Cardiac septum (tissue), 1 donor: Measurements from ENCODE around the gene ZKSCAN1. TPM values are rescaled to one million over a fixed set of nuclear protein-coding genes. Genes with fewer than 3 reads are reported as not detected.

Experiments used
- DNase-seq: peaks from one replicate; pipeline ENCODE4 v3.0.0-alpha.2; 2020; ENCODE audit warnings: low spot score
- intact Hi-C: fragments of 100-400 bp; cut with DNase I; formaldehyde crosslinking; loops from one replicate; pipeline ENCODE4 v1.14.0; 2022
- total RNA-seq: library from RNA; stranded (reverse); fragmentation: NEBNext Ultra II Directional; extraction: Animal tissue kit (Norgen Biotek cat#: 25700); gene quantifications from one replicate; pipeline ENCODE4 v1.2.1, GENCODE V29; 2021
- donor health status: DM: no; HTN: no; CAD: no.

ZKSCAN1 gene
- total RNA-seq, 1 donor from 2014 or later, result 52.3 TPM

GRCh38 chr7:100066953-100067352 is 51.6 kb downstream of the ZKSCAN1 start:
- DNase-seq, result no peak
- intact Hi-C loops, result no loop called here

- no peak for DNase-seq
- intact Hi-C loops, result no loop called here
Observed at GRCh38 chr7:100069991-100070390, 54.6 kb downstream of the ZKSCAN1 start.

GRCh38 chr7:100071018-100071723 is 55.8 kb downstream of the ZKSCAN1 start:
- intact Hi-C loops, result no loop called here

GRCh38 chr7:100072462-100072861 is 57.1 kb downstream of the ZKSCAN1 start:
- intact Hi-C loops, result no loop called here

More at GRCh38 chr7:100071018-100071723, 55.8 kb downstream of the ZKSCAN1 start:
- no peak for DNase-seq

GRCh38 chr7:100074841-100075240 is 59.4 kb downstream of the ZKSCAN1 start:
- no peak for DNase-seq
- intact Hi-C loops, result no loop called here

More at GRCh38 chr7:100072462-100072861, 57.1 kb downstream of the ZKSCAN1 start:
- no peak for DNase-seq

GRCh38 chr7:100075418-100075817 is 60.0 kb downstream of the ZKSCAN1 start:
- DNase-seq, result no peak
- intact Hi-C loops, result no loop called here

GRCh38 chr7:100077205-100077604 is 61.8 kb downstream of the ZKSCAN1 start:
- intact Hi-C loops, result no loop called here
- DNase-seq, result no peak

GRCh38 chr7:100079024-100079560 is 63.7 kb downstream of the ZKSCAN1 start:
- no peak for DNase-seq
- intact Hi-C loops, result no loop called here

- no peak for DNase-seq
- intact Hi-C loops, result loop anchor here (5.0 to 10.0 kb wide), 2 partner anchors 84 to 166 kb away; partner anchors contain the start of gene TRIM4
Observed at GRCh38 chr7:100080907-100081534, 65.6 kb downstream of the ZKSCAN1 start.

GRCh38 chr7:100081535-100082102 is 66.2 kb downstream of the ZKSCAN1 start, which contains the start of gene ZNF3:
TSS of gene ZNF3 (minus strand) at chr7:100081723. CDS start at chr7:100077357, 4,366 bp downstream.
- intact Hi-C loops, result loop anchor here (5.0 to 10.0 kb wide), 2 partner anchors 84 to 167 kb away; partner anchors contain the start of gene TRIM4
- DNase-seq, result peak; percentile 99

- DNase-seq, result no peak
- intact Hi-C loops, result loop anchor here (5.0 to 10.0 kb wide), 2 partner anchors 86 to 168 kb away; partner anchors contain the start of gene TRIM4
Observed at GRCh38 chr7:100082978-100083377, 67.6 kb downstream of the ZKSCAN1 start.

- no peak for DNase-seq
- intact Hi-C loops, result loop anchor here (5.0 to 10.0 kb wide), 2 partner anchors 42 to 171 kb away; partner anchors contain the start of genes MBLAC1 and TRIM4
Observed at GRCh38 chr7:100085515-100085914, 70.1 kb downstream of the ZKSCAN1 start.

GRCh38 chr7:100087055-100087750 is 71.8 kb downstream of the ZKSCAN1 start:
- no peak for DNase-seq
- intact Hi-C loops, result loop anchor here (5.0 to 10.0 kb wide), 2 partner anchors 40 to 172 kb away; partner anchors contain the start of genes MBLAC1 and TRIM4

GRCh38 chr7:100088095-100088620 is 72.8 kb downstream of the ZKSCAN1 start:
- intact Hi-C loops, result loop anchor here (5.0 to 10.0 kb wide), 2 partner anchors 39 to 173 kb away; partner anchors contain the start of genes MBLAC1 and TRIM4
- no peak for DNase-seq

- DNase-seq, result peak; percentile 92
- intact Hi-C loops, result loop anchor here (5.0 to 10.0 kb wide), 2 partner anchors 38 to 174 kb away; partner anchors contain the start of genes MBLAC1 and TRIM4
Observed at GRCh38 chr7:100088621-100089457, 73.4 kb downstream of the ZKSCAN1 start, which contains the start of gene COPS6. TSS of gene COPS6 (plus strand) at chr7:100088969. CDS start at chr7:100088991, 22 bp downstream.

- intact Hi-C loops, result loop anchor here (5.0 to 10.0 kb wide), 2 partner anchors 38 to 175 kb away; partner anchors contain the start of genes MBLAC1 and TRIM4
- DNase-seq, result no peak
Observed at GRCh38 chr7:100089458-100090196, 74.2 kb downstream of the ZKSCAN1 start.
